Activated CD8-positive, alpha-beta memory T cell treated with anti-CD3 and anti-CD28 coated beads for 24 hours (primary cell): Measurements from ENCODE around the gene MMP24.
A peak's percentile ranks its signal among the peaks of the same experiment; 100 is the strongest.

Source experiments
- DNase-seq: peaks from one replicate; pipeline ENCODE4 v3.0.0-alpha.2; 2020

Gene MMP24

GRCh38 chr20:35280523-35280922, 54.0 kb downstream of the MMP24 start:
- no peak for DNase-seq

- DNase-seq = no peak
Observed at GRCh38 chr20:35281506-35282101, 55.1 kb downstream of the MMP24 start.

GRCh38 chr20:35283441-35284266, 57.2 kb downstream of the MMP24 start:
- DNase-seq = no peak

- peak; percentile 91 for DNase-seq
Observed at GRCh38 chr20:35284267-35284991, 57.9 kb downstream of the MMP24 start, which contains the start of gene EIF6. Gene EIF6, minus strand, starts transcription at chr20:35284772. Its CDS starts 285 bp downstream, at chr20:35284487.

GRCh38 chr20:35284992-35285805, 58.7 kb downstream of the MMP24 start:
- DNase-seq = no peak

- no peak for DNase-seq
Observed at GRCh38 chr20:35285806-35286076, 59.3 kb downstream of the MMP24 start.

GRCh38 chr20:35286077-35286898, 59.8 kb downstream of the MMP24 start:
- no peak for DNase-seq

GRCh38 chr20:35286899-35287508, 60.5 kb downstream of the MMP24 start:
- DNase-seq = no peak

GRCh38 chr20:35287509-35288324, 61.2 kb downstream of the MMP24 start:
- no peak for DNase-seq

GRCh38 chr20:35288325-35289060, 62.0 kb downstream of the MMP24 start:
- no peak for DNase-seq

GRCh38 chr20:35290186-35290886, 63.8 kb downstream of the MMP24 start:
- DNase-seq = no peak

GRCh38 chr20:35290887-35291417, 64.5 kb downstream of the MMP24 start:
- DNase-seq = no peak

GRCh38 chr20:35291654-35292503, 65.4 kb downstream of the MMP24 start, which contains the start of gene FAM83C:
Gene FAM83C, minus strand, starts transcription at chr20:35292425. Its CDS starts 121 bp downstream, at chr20:35292304.
- DNase-seq = no peak

GRCh38 chr20:35292504-35293285, 66.2 kb downstream of the MMP24 start:
- DNase-seq = no peak

- DNase-seq = no peak
Observed at GRCh38 chr20:35293303-35294292, 67.1 kb downstream of the MMP24 start.

GRCh38 chr20:35294293-35294685, 67.8 kb downstream of the MMP24 start:
- DNase-seq = no peak
